Ovary (tissue), 9 donors: ENCODE results near the gene HOPX. TPM values are rescaled to one million over a fixed set of nuclear protein-coding genes. Genes with fewer than 3 reads are reported as not detected.

Experiments used
- DNase-seq, 5 donors: peaks; one replicate each; pipeline ENCODE4 v3.0.0-alpha.2; 2019 to 2020
- H3K27ac ChIP-seq, 2 donors: fragments of 200-600 bp; one replicate each; pipeline versions ENCODE4 v1.5.1 to v1.8.0; 2019 to 2022
- H3K27me3 ChIP-seq: fragments of 200-600 bp; one replicate; pipeline ENCODE4 v1.8.0; 2022
- H3K36me3 ChIP-seq: fragments of 200-600 bp; sonication (generic); one replicate; pipeline ENCODE4 v1.5.1; 2019
- H3K4me1 ChIP-seq: one replicate; pipeline ENCODE4 v1.8.1; 2013; ENCODE audit warnings: mild to moderate bottlenecking, moderate library complexity; ENCODE audit not compliant: insufficient read depth
- H3K4me3 ChIP-seq: fragments of 200-600 bp; sonication (generic); one replicate; pipeline ENCODE4 v1.5.1; 2017
- H3K9me3 ChIP-seq, 2 donors: fragments of 200-600 bp in 1 of 2; sonication (generic) in 1 of 2; one replicate each; pipeline versions ENCODE4 v1.5.1 to v1.8.1; 2013 to 2019; ENCODE audit warnings: mild to moderate bottlenecking in 1 of 2, moderate library complexity in 1 of 2
- EP300 ChIP-seq: sonication (generic); formaldehyde crosslinking; IDR thresholded peaks from one replicate; pipeline ENCODE4 v1.6.1; 2017; ENCODE audit warnings: antibody characterized with exemption
- POLR2A ChIP-seq: fragments of 450-650 bp; IDR thresholded peaks from one replicate; pipeline ENCODE4 v1.6.1; 2017; ENCODE audit warnings: antibody characterized with exemption, mild to moderate bottlenecking, moderate library complexity
- WGBS, 3 donors: extraction: QIAGEN DNeasy Blood & Tissue Kit in 1 of 3; methylation state at CpG; one replicate each; pipeline versions ENCODE4 v1.1.5 to v1.1.7; 2013 to 2017; 5-methylcytosine and 5-hydroxymethylcytosine counted together
- intact Hi-C, 4 donors: fragments of 100-400 bp; cut with DNase I; formaldehyde crosslinking; loops; one replicate each; pipeline versions ENCODE4 v1.11.0 to v1.15.1; 2022 to 2023
- polyA plus RNA-seq, 2 donors: library from polyadenylated mRNA; stranded (reverse); fragments of 200-250 nt in 1 of 2; fragments of 350-450 nt in 1 of 2; fragmentation: Illumina TruSeq in 1 of 2; extraction: RNeasy Lipid Tissue Mini Kit (QIAGEN cat#74804) in 1 of 2; gene quantifications; one replicate each; pipeline ENCODE4 v1.2.3, GENCODE V29; 2013 to 2014
- total RNA-seq, 7 donors: library from RNA; depleted of rRNA in 2 of 7; stranded (reverse); fragments of >200 nt in 2 of 7; fragmentation: NEBNext Ultra II Directional in 3 of 7; extraction: Animal tissue kit (Norgen Biotek cat#: 25700) in 3 of 7; gene quantifications; one replicate each; pipeline versions ENCODE4 v1.1.0 to v1.2.4, GENCODE V29; 2016 to 2023
- TF ChIP-seq, protein P1 (sequence below), 3 donors: fragments of 450-650 bp in 2 of 3; fragments of 200-600 bp in 1 of 3; IDR thresholded peaks; one replicate each; pipeline versions ENCODE4 v1.5.1 to v1.8.0; 2016 to 2022; ENCODE audit warnings: antibody characterized with exemption in 3 of 3, mild to moderate bottlenecking in 1 of 3
- donor health status: DM: no; HTN: no; CAD: no; lungs with moderate emphysema.
- donor health status: DM: no; HTN: no; CAD: no.
- donor health status: Bipolar disorder and iron deficiency.
- donor health status: DM: yes; HTN: yes; CAD: no.
- donor health status: DM: no; HTN: no; CAD: no.
- donor health status: DM: yes; HTN: yes; CAD: no.

HOPX gene
- total and polyA plus RNA-seq, 9 donors: 2.1 to 22.2 (median 8.8) TPM

DNA sequence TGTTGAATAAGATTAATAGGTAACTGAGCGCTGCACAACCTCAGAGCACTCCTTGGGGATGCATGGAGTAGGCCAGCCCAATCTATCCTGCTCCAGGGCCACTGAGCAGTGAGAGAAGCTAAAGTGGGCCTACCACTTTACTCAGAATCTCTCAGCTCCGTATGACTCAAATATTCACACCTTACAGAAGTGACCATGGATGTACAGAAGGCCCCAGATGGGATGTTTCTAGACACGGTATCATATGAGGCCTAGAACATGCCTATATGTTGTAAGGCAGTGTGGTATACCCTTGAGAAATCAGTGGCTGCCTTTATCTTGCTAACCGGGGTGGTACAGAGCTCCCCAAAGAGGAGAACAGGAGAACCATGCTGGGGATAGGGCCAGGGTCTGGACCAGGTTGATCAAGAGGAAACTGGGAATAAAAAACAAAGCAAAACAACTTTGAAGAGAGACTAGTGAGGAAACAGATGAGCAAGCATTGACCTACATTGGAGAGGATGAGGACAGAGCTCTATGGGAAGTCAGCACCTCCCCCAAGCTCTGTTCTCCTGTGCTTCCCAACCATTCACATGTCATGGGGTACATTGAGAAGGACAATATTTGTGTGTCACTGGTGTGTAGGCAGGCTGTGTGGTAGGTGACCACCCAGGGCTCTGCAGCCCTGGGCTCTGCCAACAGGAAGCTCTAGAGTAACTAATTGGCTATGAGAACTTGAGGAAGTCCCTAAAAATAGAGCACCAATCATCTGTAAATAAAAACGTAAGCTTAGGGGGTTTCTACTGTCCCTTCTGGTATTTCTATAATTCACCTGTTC, 31.4 kb downstream of the HOPX start:
- H3K36me3 ChIP-seq: no peaks in the 10 kb centered on the region
- no peak overlapping the region for H3K4me3 ChIP-seq
- intact Hi-C loops: no loop called here
- H3K4me1 ChIP-seq: peaks cover 5% of the 10 kb centered on the region
- no peaks in the 10 kb centered on the region for H3K9me3 ChIP-seq
- 89 to 90% (median 89%) methylated on average over 5 of the region's 5 CpGs for WGBS, 3 donors
- no peak overlapping the region for H3K27ac ChIP-seq
- H3K27me3 ChIP-seq: no peaks in the 10 kb centered on the region
- DNase-seq: no peak
- TF ChIP-seq POLR2A: no peak
- TF ChIP-seq, protein P1, sequence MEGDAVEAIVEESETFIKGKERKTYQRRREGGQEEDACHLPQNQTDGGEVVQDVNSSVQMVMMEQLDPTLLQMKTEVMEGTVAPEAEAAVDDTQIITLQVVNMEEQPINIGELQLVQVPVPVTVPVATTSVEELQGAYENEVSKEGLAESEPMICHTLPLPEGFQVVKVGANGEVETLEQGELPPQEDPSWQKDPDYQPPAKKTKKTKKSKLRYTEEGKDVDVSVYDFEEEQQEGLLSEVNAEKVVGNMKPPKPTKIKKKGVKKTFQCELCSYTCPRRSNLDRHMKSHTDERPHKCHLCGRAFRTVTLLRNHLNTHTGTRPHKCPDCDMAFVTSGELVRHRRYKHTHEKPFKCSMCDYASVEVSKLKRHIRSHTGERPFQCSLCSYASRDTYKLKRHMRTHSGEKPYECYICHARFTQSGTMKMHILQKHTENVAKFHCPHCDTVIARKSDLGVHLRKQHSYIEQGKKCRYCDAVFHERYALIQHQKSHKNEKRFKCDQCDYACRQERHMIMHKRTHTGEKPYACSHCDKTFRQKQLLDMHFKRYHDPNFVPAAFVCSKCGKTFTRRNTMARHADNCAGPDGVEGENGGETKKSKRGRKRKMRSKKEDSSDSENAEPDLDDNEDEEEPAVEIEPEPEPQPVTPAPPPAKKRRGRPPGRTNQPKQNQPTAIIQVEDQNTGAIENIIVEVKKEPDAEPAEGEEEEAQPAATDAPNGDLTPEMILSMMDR (IDR thresholded peaks at IDR 0.05): no peak

DNA sequence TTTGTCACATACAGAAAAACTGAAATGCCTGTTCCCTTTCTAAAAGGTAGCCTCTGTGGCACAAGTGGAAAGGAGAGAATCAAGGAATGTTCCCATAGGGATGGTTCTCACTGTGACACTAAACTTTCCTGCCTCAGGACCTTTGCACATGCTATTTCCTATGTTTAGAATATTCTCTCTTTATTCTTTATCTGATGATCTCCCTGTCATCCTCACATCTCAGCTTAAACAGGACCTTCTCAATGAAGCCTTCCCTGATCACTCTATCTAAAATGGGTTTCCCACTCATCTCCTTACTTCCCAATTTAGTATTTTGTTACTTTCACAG, 32.3 kb downstream of the HOPX start:
- no peak for DNase-seq
- no peak overlapping the region for H3K27ac ChIP-seq
- H3K9me3 ChIP-seq: no peaks in the 10 kb centered on the region
- H3K27me3 ChIP-seq: no peaks in the 10 kb centered on the region
- H3K4me1 ChIP-seq: peaks cover 2% of the 10 kb centered on the region
- no peak for TF ChIP-seq EP300
- TF ChIP-seq POLR2A: no peak
- TF ChIP-seq, protein P1 (IDR thresholded peaks at IDR 0.05): no peak
- intact Hi-C loops: no loop called here
- no peaks in the 10 kb centered on the region for H3K36me3 ChIP-seq
- no peak overlapping the region for H3K4me3 ChIP-seq

DNA sequence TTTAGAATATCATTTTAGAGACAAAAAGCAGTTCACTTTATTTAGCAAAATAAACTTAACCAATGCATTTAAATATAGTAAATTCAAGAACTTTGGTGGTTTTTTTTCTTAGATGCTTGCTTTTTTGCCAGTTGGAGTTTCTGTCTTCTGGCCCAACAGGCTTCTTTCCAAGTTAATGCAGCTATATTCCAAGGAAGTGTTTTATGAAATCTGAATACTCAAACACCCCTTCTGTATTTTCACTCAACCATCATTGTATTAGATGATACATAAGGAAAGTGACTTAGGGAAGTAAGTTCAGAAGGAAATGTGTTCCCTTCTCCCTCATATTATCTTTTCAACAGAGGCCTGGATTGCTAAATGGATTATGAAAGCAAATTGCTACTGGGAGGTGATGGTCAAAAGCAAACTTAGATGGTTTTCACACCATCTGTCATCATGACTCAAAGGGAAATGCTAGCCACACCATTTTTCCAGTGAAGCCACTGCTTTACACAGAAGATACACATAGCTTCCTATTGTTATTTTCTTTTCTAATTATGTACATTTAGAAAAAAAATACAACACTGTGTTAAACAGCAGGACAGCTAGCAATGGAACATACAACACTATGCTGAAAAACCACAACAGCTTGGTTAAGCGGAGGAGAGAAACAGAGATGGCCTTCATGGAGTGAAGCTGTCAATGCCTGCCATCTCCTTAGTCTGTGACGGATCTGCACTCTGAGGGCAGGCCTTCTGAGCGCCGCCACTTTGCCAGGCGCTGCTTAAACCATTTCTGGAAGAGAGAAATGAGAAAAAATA, 32.9 kb downstream of the HOPX start:
- Histone ChIP-seq H3K4me3 (no peak overlapping the region), H3K9me3 (no peaks in the 10 kb centered on the region), H3K4me1 (no peaks in the 10 kb centered on the region), H3K27me3 (no peaks in the 10 kb centered on the region), H3K36me3 (no peaks in the 10 kb centered on the region), H3K27ac (no peak overlapping the region)
- intact Hi-C loops: no loop called here
- DNase-seq: no peak
- 93 to 98% (median 97%) methylated on average over 5 of the region's 5 CpGs for WGBS, 3 donors
- TF ChIP-seq POLR2A (no peak), EP300 (no peak)
- TF ChIP-seq, protein P1 (IDR thresholded peaks at IDR 0.05): no peak

DNA sequence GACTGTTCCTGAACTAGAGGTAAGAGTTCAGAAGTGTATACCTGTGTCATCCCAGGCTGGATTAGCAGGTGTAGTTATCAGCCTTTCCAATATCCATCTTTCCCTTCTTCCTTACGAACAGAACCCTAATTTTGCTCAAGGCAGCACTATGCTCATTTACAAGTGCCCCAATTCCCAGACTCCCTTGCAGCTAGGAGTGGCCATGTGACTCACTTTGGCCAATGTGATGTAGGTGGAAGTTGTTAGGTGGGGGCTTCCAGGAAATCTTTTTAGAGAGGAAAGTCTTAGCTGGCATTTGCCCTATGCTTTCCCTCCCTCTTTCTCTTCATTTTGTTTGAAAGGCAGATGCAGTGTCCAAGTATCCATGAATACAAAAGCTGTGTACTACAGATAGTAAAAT, 34.8 kb downstream of the HOPX start:
- Histone ChIP-seq H3K27ac (no peak overlapping the region), H3K4me1 (no peaks in the 10 kb centered on the region), H3K36me3 (no peaks in the 10 kb centered on the region), H3K9me3 (no peaks in the 10 kb centered on the region), H3K4me3 (no peak overlapping the region), H3K27me3 (no peaks in the 10 kb centered on the region)
- intact Hi-C loops: no loop called here
- TF ChIP-seq EP300 (no peak), POLR2A (no peak)
- TF ChIP-seq, protein P1 (IDR thresholded peaks at IDR 0.05): no peak
- no peak for DNase-seq
- WGBS, 3 donors: 89 to 100% (median 95%) methylated on average over 1 of the region's 1 CpG
